ENCODE measurements around the gene EVI5. TPM values are rescaled to one million over a fixed set of nuclear protein-coding genes. Genes with fewer than 3 reads are reported as not detected.

The EVI5 gene
- total RNA-seq, 1 experiment from 2014 or later: 31.2 TPM

- Histone ChIP-seq H3K27me3 (replicated peaks; ENCODE audit: control insufficient read depth, insufficient read depth, low read length) (no peaks in the 10 kb centered on the region), H3K4me1 (peaks cover 12% of the 10 kb centered on the region), H3K4me3 (ENCODE audit: low read depth, low read length) (no peak overlapping the region), H3K9me3 (no peaks in the 10 kb centered on the region), H3K36me3 (ENCODE audit: control insufficient read depth, insufficient read depth, low read length) (no peaks in the 10 kb centered on the region)
- no peaks in the 10 kb centered on the region for H3K27me3 Mint-ChIP-seq (ENCODE audit: insufficient read depth, unreplicated experiment)
- no peaks in the 10 kb centered on the region for H3K4me1 Mint-ChIP-seq (ENCODE audit: low read depth, unreplicated experiment)
- no peaks in the 10 kb centered on the region for H3K9me3 Mint-ChIP-seq (ENCODE audit: unreplicated experiment)
- no peak for DNase-seq
- TF ChIP-seq, protein P1, sequence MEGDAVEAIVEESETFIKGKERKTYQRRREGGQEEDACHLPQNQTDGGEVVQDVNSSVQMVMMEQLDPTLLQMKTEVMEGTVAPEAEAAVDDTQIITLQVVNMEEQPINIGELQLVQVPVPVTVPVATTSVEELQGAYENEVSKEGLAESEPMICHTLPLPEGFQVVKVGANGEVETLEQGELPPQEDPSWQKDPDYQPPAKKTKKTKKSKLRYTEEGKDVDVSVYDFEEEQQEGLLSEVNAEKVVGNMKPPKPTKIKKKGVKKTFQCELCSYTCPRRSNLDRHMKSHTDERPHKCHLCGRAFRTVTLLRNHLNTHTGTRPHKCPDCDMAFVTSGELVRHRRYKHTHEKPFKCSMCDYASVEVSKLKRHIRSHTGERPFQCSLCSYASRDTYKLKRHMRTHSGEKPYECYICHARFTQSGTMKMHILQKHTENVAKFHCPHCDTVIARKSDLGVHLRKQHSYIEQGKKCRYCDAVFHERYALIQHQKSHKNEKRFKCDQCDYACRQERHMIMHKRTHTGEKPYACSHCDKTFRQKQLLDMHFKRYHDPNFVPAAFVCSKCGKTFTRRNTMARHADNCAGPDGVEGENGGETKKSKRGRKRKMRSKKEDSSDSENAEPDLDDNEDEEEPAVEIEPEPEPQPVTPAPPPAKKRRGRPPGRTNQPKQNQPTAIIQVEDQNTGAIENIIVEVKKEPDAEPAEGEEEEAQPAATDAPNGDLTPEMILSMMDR (IDR thresholded peaks at IDR 0.05; ENCODE audit: insufficient read depth in 1 of 2, low read depth in 1 of 2, low read length in 1 of 2, severe bottlenecking in 1 of 2, unreplicated experiment in 1 of 2): no peak
- H3K36me3 Mint-ChIP-seq (ENCODE audit: insufficient read depth, unreplicated experiment): peaks cover 2% of the 10 kb centered on the region
- ChIA-PET CTCF (no interaction called here), POLR2A (no interaction called here)
- intact Hi-C loops (cut with micrococcal nuclease; ENCODE audit: unreplicated experiment): no loop called here
- no peak overlapping the region for H3K4me3 Mint-ChIP-seq (ENCODE audit: unreplicated experiment)
- no TSS peak for BruUV-seq (replicated peaks)
- H3K27ac Mint-ChIP-seq (ENCODE audit: unreplicated experiment): no peak overlapping the region
Measured at GRCh38 chr1:92826792-92827191, 41.9 kb upstream of the EVI5 start.

GRCh38 chr1:92822879-92823278 lies 38.0 kb upstream of the EVI5 start:
- Histone ChIP-seq H3K36me3 (ENCODE audit: control insufficient read depth, insufficient read depth, low read length) (no peaks in the 10 kb centered on the region), H3K4me1 (peaks cover 33% of the 10 kb centered on the region), H3K27me3 (replicated peaks; ENCODE audit: control insufficient read depth, insufficient read depth, low read length) (no peaks in the 10 kb centered on the region), H3K4me3 (ENCODE audit: low read depth, low read length) (no peak overlapping the region), H3K9me3 (no peaks in the 10 kb centered on the region)
- ChIA-PET POLR2A (no interaction called here), CTCF (no interaction called here)
- H3K4me3 Mint-ChIP-seq (ENCODE audit: unreplicated experiment): no peak overlapping the region
- H3K9me3 Mint-ChIP-seq (ENCODE audit: unreplicated experiment): no peaks in the 10 kb centered on the region
- TF ChIP-seq, protein P1 (IDR thresholded peaks at IDR 0.05; ENCODE audit: insufficient read depth in 1 of 2, low read depth in 1 of 2, low read length in 1 of 2, severe bottlenecking in 1 of 2, unreplicated experiment in 1 of 2): no peak
- peaks cover 16% of the 10 kb centered on the region for H3K4me1 Mint-ChIP-seq (ENCODE audit: low read depth, unreplicated experiment)
- no TSS peak for BruUV-seq (replicated peaks)
- no peaks in the 10 kb centered on the region for H3K27me3 Mint-ChIP-seq (ENCODE audit: insufficient read depth, unreplicated experiment)
- DNase-seq: peak; percentile 76 to 87
- H3K27ac Mint-ChIP-seq (ENCODE audit: unreplicated experiment): peak overlapping the region; percentile 73
- no peaks in the 10 kb centered on the region for H3K36me3 Mint-ChIP-seq (ENCODE audit: insufficient read depth, unreplicated experiment)
- intact Hi-C loops (cut with micrococcal nuclease; ENCODE audit: unreplicated experiment): loop anchor here (2.0 kb wide), 1 partner anchor 18 kb away; no protein-coding TSS in a partner anchor

GRCh38 chr1:92820551-92820950 lies 35.6 kb upstream of the EVI5 start:
- DNase-seq: no peak
- Mint-ChIP-seq H3K27ac (ENCODE audit: unreplicated experiment) (peak overlapping the region; percentile 42), H3K36me3 (ENCODE audit: insufficient read depth, unreplicated experiment) (no peaks in the 10 kb centered on the region), H3K4me1 (ENCODE audit: low read depth, unreplicated experiment) (peaks cover 31% of the 10 kb centered on the region), H3K9me3 (ENCODE audit: unreplicated experiment) (no peaks in the 10 kb centered on the region), H3K27me3 (ENCODE audit: insufficient read depth, unreplicated experiment) (no peaks in the 10 kb centered on the region), H3K4me3 (ENCODE audit: unreplicated experiment) (no peak overlapping the region)
- ChIA-PET CTCF (interaction anchor here (1.0 to 1.8 kb wide), 2 partner anchors 11 to 71 kb away, joined by 3 to 7 read pairs; partner anchors contain the start of gene RPL5), POLR2A (no interaction called here)
- no peaks in the 10 kb centered on the region for H3K36me3 ChIP-seq (ENCODE audit: control insufficient read depth, insufficient read depth, low read length)
- TF ChIP-seq, protein P1 (IDR thresholded peaks at IDR 0.05; ENCODE audit: insufficient read depth in 1 of 2, low read depth in 1 of 2, low read length in 1 of 2, severe bottlenecking in 1 of 2, unreplicated experiment in 1 of 2): no peak
- no peaks in the 10 kb centered on the region for H3K27me3 ChIP-seq (replicated peaks; ENCODE audit: control insufficient read depth, insufficient read depth, low read length)
- intact Hi-C loops (cut with micrococcal nuclease; ENCODE audit: unreplicated experiment): no loop called here
- BruUV-seq (replicated peaks): no TSS peak
- no peaks in the 10 kb centered on the region for H3K9me3 ChIP-seq
- peaks cover 47% of the 10 kb centered on the region for H3K4me1 ChIP-seq
- H3K4me3 ChIP-seq (ENCODE audit: low read depth, low read length): no peak overlapping the region

All from Caco-2 (cell line).